Upper lobe of left lung (tissue), 6 donors: Measurements from ENCODE around the gene CDKAL1. TPM values are rescaled to one million over a fixed set of nuclear protein-coding genes. Genes with fewer than 3 reads are reported as not detected.
A peak's percentile ranks its signal among the peaks of the same experiment; 100 is the strongest.

Experiments used
- ATAC-seq, 2 donors: fragments of 200-7000 bp; cut with Tn5 transposase; one replicate each; pipeline ENCODE4 v1.9.1; 2022; ENCODE audit warnings: mild to moderate bottlenecking in 2 of 2, moderate library complexity in 2 of 2; ENCODE audit not compliant: low FRiP score in 2 of 2
- DNase-seq, 2 donors: peaks; one replicate each; pipeline ENCODE4 v3.0.0-alpha.2; 2019 to 2020
- H3K27ac ChIP-seq, 4 donors: fragments of 200-600 bp; sonication (generic); one replicate each; pipeline ENCODE4 v1.5.1; 2016 to 2019
- H3K27me3 ChIP-seq, 4 donors: fragments of 200-600 bp; sonication (generic); one replicate each; pipeline ENCODE4 v1.5.1; 2017 to 2019
- H3K36me3 ChIP-seq, 4 donors: fragments of 200-600 bp; sonication (generic); one replicate each; pipeline ENCODE4 v1.5.1; 2016 to 2019
- H3K4me1 ChIP-seq, 4 donors: fragments of 200-600 bp; sonication (generic); one replicate each; pipeline ENCODE4 v1.5.1; 2018 to 2019
- H3K4me3 ChIP-seq, 4 donors: fragments of 200-600 bp; sonication (generic); one replicate each; pipeline ENCODE4 v1.5.1; 2017 to 2019; ENCODE audit warnings: mild to moderate bottlenecking in 2 of 4, moderate library complexity in 1 of 4
- H3K9me3 ChIP-seq, 4 donors: fragments of 200-600 bp; sonication (generic); one replicate each; pipeline ENCODE4 v1.5.1; 2018 to 2019
- CTCF ChIP-seq, 6 experiments: fragments of 450-650 bp in 4 of 6; fragments of 200-600 bp in 2 of 6; sonication (generic) in 2 of 6; IDR thresholded peaks; one replicate each; pipeline ENCODE4 v1.5.1; 2016 to 2019; ENCODE audit warnings: antibody characterized with exemption in 6 of 6
- EP300 ChIP-seq, 4 donors: sonication (generic); formaldehyde crosslinking; IDR thresholded peaks; one replicate each; pipeline ENCODE4 v1.5.1; 2017; ENCODE audit warnings: antibody characterized with exemption in 4 of 4, control low read depth in 2 of 4
- POLR2A ChIP-seq, 4 donors: fragments of 450-650 bp; IDR thresholded peaks; one replicate each; pipeline ENCODE4 v1.5.1; 2016 to 2017; ENCODE audit warnings: antibody characterized with exemption in 4 of 4, mild to moderate bottlenecking in 2 of 4
- POLR2AphosphoS5 ChIP-seq, 2 donors: sonication (generic); formaldehyde crosslinking; IDR thresholded peaks; one replicate each; pipeline ENCODE4 v1.5.1; 2017; ENCODE audit warnings: antibody characterized with exemption in 2 of 2
- WGBS, 2 donors: methylation state at CpG; one replicate each; pipeline ENCODE4 v1.1.5; 2017 to 2018; 5-methylcytosine and 5-hydroxymethylcytosine counted together
- total RNA-seq, 6 donors: library from RNA; depleted of rRNA in 4 of 6; stranded (reverse); fragments of >200 nt in 4 of 6; gene quantifications; one replicate each; pipeline versions ENCODE4 v1.1.0 to v1.2.1, GENCODE V29; 2016 to 2021
- donor health status: DM: no; HTN: no; CAD: no; lungs with moderate emphysema.
- donor health status: DM: no; HTN: yes; CAD: no; lungs with severe emphysema.

Gene CDKAL1
- total RNA-seq, 6 donors from 2014 or later, result 9.4 to 22.6 (median 13.8) TPM

DNA sequence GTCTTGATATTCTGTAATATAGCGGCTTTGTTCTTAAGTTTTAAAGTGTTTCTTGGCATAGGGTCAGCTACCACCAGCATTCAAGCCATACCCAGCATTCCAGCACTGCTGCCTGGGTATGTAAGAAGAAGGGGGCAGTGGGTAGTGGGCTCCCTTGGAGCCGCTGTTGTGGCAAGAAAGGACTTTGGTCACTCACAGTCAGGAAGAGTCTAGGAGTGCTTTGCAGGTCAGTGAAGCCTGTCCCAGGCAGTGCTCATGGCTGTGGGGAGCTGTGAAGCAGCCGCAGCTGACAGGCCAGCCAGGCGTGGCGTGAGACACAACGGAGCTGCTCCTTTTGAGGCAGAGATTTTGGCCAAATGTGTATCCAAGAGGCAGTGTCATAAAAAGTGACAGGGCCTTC is 512.0 kb downstream of the CDKAL1 start:
- 80 to 94% methylated on average over 5 to 6 of the region's 6 CpGs for WGBS, 2 donors
- peak in 1 of 2 donors; percentile 67 for ATAC-seq
- Histone ChIP-seq H3K27ac (no peak overlapping the region), H3K36me3 (no peaks in the 10 kb centered on the region), H3K27me3 (no peaks in the 10 kb centered on the region), H3K9me3 (no peaks in the 10 kb centered on the region), H3K4me1 (no peaks in the 10 kb centered on the region), H3K4me3 (no peak overlapping the region)
- TF ChIP-seq POLR2A (IDR thresholded peaks at IDR 0.05) (no peak), EP300 (IDR thresholded peaks at IDR 0.05) (no peak)
- peak in 1 of 2 donors; percentile 72 for DNase-seq

GRCh38 chr6:21048047-21048446 is 513.8 kb downstream of the CDKAL1 start:
- Histone ChIP-seq H3K27ac (no peak overlapping the region), H3K27me3 (no peaks in the 10 kb centered on the region), H3K36me3 (no peaks in the 10 kb centered on the region), H3K9me3 (no peaks in the 10 kb centered on the region), H3K4me1 (no peaks in the 10 kb centered on the region), H3K4me3 (no peak overlapping the region)
- DNase-seq (no peak), ATAC-seq (no peak)
- WGBS, 2 donors, result 87 to 95% methylated on average over 2 of the region's 2 CpGs
- TF ChIP-seq CTCF (IDR thresholded peaks at IDR 0.05) (no peak), POLR2AphosphoS5 (IDR thresholded peaks at IDR 0.05) (no peak)

- no peak for TF ChIP-seq POLR2AphosphoS5 (IDR thresholded peaks at IDR 0.05)
- Histone ChIP-seq H3K4me3 (no peak overlapping the region), H3K9me3 (no peaks in the 10 kb centered on the region), H3K27me3 (no peaks in the 10 kb centered on the region), H3K4me1 (no peaks in the 10 kb centered on the region), H3K36me3 (no peaks in the 10 kb centered on the region), H3K27ac (no peak overlapping the region)
- DNase-seq (no peak), ATAC-seq (no peak)
Measured at GRCh38 chr6:21049148-21049547, 514.9 kb downstream of the CDKAL1 start.

DNA sequence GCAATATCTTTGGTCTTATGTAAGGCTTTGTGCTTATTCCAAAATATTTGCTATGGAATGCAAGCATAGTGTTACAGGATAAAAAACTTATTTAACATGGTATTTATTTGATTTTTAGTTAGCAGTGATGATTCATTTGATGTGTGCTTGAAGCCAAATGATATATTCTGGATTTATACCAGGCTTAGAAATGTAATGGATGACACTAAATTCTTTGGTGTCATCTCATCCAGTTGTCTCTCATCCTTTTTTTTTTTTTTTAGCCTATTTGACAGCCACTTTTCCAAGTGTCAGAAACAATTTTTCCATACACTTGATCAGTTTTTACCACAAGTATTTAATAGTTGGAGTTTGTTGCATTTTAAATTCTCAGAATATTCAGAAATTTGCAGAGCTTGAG is 515.3 kb downstream of the CDKAL1 start:
- DNase-seq (no peak), ATAC-seq (no peak)
- Histone ChIP-seq H3K27me3 (no peaks in the 10 kb centered on the region), H3K4me3 (no peak overlapping the region), H3K9me3 (no peaks in the 10 kb centered on the region), H3K36me3 (no peaks in the 10 kb centered on the region), H3K27ac (no peak overlapping the region), H3K4me1 (no peaks in the 10 kb centered on the region)
- TF ChIP-seq CTCF (IDR thresholded peaks at IDR 0.05), result no peak
- no peak for TF ChIP-seq POLR2A (IDR thresholded peaks at IDR 0.05)
- TF ChIP-seq EP300 (IDR thresholded peaks at IDR 0.05), result no peak
- no peak for TF ChIP-seq POLR2AphosphoS5 (IDR thresholded peaks at IDR 0.05)

DNA sequence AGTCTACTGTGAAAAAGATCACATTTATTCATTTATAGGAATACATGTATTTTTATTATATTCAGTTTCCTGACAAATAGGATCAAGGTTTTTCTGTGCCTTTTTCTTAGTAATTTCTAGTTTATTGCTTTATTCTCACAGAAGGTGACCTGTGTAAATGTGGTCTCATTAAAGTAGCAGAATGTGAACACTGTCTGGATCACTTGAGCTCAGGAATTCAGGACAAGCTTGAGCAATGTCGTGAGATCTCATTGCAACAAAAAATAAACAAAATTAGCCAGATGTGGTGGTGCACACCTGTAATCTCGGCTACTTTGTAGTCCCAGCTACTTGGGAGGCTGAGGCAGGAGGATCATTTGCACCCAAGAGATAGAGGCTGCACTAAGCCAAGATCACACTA is 516.7 kb downstream of the CDKAL1 start:
- 83 to 94% methylated on average over 2 of the region's 2 CpGs for WGBS, 2 donors
- H3K9me3 ChIP-seq, result no peaks in the 10 kb centered on the region
- no peak for ATAC-seq
- no peak for DNase-seq
- no peak overlapping the region for H3K4me3 ChIP-seq
- no peaks in the 10 kb centered on the region for H3K36me3 ChIP-seq
- no peaks in the 10 kb centered on the region for H3K27me3 ChIP-seq
- no peak overlapping the region for H3K27ac ChIP-seq
- no peak for TF ChIP-seq POLR2AphosphoS5 (IDR thresholded peaks at IDR 0.05)
- no peak for TF ChIP-seq EP300 (IDR thresholded peaks at IDR 0.05)
- no peak for TF ChIP-seq CTCF (IDR thresholded peaks at IDR 0.05)
- TF ChIP-seq POLR2A (IDR thresholded peaks at IDR 0.05), result no peak
- no peaks in the 10 kb centered on the region for H3K4me1 ChIP-seq

DNA sequence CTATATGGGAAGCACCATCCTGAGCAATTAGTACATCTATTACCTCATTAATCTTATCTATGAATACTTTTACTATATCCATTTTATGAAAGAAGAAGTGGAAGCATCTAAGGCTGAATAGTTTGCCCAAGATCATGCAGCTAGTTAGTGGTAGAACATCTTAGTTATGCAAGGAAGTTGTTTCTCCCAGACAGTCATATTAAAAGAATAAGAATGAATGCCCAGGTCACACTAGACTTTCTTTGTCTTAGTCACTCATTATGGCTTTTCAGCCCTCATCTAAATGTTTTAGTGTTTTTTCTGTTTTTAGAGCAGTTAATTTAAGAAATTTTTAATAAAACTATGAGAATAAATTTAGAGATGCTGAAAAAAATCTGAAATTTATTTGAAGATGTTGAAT is 517.5 kb downstream of the CDKAL1 start:
- Histone ChIP-seq H3K27ac (no peak overlapping the region), H3K4me1 (no peaks in the 10 kb centered on the region), H3K9me3 (no peaks in the 10 kb centered on the region), H3K4me3 (no peak overlapping the region), H3K27me3 (no peaks in the 10 kb centered on the region), H3K36me3 (no peaks in the 10 kb centered on the region)
- ATAC-seq (no peak), DNase-seq (no peak)
- TF ChIP-seq POLR2A (IDR thresholded peaks at IDR 0.05) (no peak), EP300 (IDR thresholded peaks at IDR 0.05) (no peak), CTCF (IDR thresholded peaks at IDR 0.05) (no peak), POLR2AphosphoS5 (IDR thresholded peaks at IDR 0.05) (no peak)
